ENCODE measurements around the gene PKD2.
A peak's percentile ranks its signal among the peaks of the same experiment; 100 is the strongest.

Gene PKD2

DNA sequence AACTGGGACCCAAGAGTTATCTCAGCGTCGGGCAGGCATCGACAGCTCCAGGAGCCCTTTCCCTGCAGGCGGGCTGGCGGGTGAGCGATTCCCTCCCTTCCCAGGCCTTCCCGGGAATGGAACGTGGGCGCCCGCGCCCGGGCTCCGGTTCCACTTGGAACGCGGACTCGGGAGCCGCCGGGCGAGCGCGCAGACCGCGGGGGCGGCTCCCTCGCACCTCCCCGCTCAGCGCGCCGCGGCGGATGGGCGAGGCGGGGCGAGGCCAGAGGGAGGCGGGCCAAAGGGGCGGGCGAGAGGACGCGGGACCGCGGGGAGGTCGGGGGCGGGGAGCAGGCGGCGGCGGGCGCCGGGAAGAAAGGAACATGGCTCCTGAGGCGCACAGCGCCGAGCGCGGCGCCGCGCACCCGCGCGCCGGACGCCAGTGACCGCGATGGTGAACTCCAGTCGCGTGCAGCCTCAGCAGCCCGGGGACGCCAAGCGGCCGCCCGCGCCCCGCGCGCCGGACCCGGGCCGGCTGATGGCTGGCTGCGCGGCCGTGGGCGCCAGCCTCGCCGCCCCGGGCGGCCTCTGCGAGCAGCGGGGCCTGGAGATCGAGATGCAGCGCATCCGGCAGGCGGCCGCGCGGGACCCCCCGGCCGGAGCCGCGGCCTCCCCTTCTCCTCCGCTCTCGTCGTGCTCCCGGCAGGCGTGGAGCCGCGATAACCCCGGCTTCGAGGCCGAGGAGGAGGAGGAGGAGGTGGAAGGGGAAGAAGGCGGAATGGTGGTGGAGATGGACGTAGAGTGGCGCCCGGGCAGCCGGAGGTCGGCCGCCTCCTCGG lies at the start of gene PKD2:
Gene PKD2 (plus strand): TSS at position 332 of the 818 bp plus-strand sequence. CDS start 99 bp downstream, at position 431.
- peak; percentile 75 to 78 for DNase-seq (ENCODE audit: low read depth in 2 of 2)

DNA sequence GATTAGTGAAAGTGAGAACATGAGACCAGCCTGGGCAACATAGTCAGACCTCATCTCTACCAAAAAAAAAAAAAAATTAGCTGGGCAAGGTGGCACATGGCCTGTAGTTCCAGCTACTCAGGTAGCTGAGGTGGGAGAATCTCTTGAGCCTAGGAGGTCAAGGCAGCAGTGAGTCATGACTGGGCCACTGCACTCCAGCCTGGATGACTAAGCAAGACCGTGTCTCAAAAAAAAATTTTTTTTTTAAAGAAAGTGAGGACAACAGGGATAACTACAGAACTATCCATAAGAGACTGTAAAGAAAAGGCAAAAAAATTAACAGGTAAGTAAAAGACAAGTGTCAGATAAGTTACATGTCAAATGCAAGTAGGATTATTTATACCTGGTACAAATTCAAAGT lies 45.4 kb upstream of the PKD2 start:
- no peak for DNase-seq (ENCODE audit: low read depth in 2 of 2)

DNA sequence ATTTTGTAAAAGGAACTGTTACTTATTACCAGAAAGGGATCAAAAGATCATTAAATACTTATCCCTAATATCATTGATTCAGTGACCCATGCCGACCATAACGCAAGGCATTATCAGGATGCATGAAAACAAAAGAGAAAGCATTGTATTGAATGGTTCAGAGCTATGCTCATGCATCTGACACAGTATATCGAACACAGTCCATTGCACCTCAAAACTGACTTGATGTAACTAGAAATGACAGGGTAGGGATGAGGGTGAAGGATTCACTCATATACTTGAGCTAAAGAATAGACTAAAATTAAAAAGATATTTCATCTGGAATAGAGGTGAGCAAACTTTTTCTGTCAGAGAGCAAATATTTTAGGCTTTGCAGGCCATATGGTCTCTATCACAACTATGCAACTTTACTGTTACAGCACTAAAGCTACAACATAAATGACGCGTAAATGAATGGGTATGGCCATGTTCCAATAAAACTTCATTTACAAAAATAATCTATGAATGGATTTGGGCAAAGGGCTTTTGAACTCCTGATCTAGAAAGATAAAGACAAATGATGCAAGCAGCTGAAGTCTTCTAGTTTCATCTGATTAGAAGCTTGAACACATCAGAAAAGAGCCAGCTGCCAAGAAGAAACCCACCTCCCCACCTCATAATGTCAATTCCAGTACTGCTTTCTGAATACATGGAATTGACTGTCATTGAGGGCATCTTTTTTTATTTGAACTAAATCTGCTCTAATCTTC lies 44.9 kb upstream of the PKD2 start:
- DNase-seq (ENCODE audit: low read depth in 2 of 2) = no peak

DNA sequence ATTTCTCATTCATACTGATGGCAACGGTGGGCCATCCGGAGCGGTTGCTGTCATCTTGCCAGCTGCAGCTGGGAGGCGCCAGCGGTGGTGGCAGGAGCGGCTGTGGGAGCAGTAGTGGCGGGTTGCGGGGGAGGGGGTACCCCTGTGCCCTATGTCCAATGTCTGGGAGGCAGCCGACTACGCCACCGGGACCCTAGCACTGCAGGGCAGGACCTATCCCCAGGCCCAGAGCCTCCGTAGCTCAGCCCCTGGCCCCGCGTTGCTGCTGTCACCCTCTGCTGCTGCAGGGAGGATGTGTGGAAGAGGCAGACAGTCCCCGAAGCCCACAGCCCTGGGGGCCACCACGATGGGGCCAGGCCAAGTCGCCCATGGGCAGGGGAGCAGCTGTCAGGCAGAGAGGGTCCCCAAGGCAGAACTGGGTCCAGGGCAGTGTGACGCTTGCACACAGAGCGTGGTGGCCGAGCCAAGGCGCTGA lies 41.9 kb upstream of the PKD2 start:
- DNase-seq (ENCODE audit: low read depth in 2 of 2) = no peak

DNA sequence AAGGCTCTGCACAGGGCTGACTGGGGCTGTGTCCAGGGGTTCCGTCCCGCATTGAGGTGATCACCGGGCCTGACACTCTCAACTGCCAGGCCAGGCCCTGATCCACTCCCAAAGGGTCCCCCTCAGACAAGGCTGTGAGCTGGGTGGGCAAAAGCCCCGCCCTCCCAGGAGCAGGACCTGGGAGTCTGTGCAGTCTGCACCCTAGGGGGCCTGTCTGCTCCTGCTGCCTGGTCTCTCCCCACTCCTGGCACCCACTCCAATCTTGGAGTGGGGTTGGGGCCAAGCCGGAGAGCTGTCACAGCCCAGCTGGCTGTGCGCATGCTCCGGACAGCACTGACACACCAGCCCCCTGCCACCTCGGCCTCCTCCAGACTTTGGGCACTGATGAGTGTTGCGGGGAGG lies 41.3 kb upstream of the PKD2 start:
- no peak for DNase-seq (ENCODE audit: low read depth in 2 of 2)

DNA sequence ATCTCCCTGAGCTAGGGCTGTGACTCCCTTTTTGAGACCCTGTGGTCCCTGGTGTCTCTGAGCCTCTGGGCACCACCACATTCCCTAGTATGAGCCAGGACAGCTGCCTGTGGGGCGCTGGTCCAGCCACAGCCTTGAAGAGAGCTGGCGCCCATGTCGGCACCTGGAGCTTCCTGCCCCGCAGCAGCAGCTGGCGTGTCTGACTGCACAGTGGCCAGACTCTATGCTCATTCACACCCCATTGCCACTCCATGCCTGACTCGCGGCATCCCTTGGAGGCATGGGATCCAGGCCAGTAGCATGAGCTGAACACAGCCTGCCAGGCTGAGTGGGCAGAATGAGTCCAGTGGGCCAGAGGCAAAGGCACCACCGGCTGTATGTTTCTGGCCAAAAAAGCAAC lies 40.2 kb upstream of the PKD2 start:
- DNase-seq (ENCODE audit: low read depth in 2 of 2) = no peak

- no peak for DNase-seq (ENCODE audit: low read depth in 2 of 2)
Observed at GRCh38 chr4:87970121-87970520, 37.3 kb upstream of the PKD2 start.

- no peak for DNase-seq (ENCODE audit: low read depth in 2 of 2)
Observed at GRCh38 chr4:87971866-87972265, 35.6 kb upstream of the PKD2 start.

- DNase-seq (ENCODE audit: low read depth in 2 of 2) = peak; percentile 20 to 21
Observed at GRCh38 chr4:87973283-87974169, 33.9 kb upstream of the PKD2 start.

DNA sequence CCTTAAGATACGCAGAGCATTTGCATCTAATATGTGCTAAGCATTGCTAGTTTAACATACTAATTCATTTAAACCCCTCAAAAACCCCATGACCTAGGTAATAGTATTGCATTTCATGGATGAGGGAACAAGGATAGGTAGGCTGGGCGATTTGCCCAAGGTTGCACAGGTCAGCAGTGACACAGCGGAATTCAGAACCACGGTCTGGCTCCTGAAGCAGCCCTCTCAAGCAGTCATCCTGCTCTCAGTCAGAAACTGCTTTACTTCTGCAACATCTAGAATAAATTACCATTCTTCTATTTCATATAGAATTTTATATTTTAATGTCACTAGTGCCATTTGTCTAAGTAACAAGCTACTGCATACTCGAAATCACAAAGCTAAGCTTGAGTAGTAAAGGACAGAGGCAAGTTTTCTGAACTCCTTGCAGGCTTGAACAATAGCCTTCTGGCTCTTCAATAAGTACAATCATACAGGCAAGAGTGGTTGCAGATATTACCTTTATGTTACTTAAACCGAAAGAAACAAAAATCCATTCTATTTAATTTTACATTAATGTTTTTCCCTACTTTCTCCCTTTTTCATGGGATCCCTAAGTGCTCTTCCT lies 32.5 kb upstream of the PKD2 start:
- DNase-seq (ENCODE audit: low read depth in 2 of 2) = no peak

DNA sequence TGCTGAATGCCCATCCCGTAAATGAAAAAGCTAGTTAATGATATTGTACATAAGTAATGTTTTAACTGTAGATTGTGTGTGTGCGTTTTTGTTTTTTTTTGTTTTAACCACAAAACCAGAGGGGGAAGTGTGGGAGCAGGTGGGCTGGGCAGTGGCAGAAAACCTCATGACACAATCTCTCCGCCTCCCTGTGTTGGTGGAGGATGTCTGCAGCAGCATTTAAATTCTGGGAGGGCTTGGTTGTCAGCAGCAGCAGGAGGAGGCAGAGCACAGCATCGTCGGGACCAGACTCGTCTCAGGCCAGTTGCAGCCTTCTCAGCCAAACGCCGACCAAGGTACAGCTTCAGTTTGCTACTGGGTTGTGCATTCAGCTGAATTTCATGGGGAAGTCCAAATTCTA lies 32.0 kb upstream of the PKD2 start, which contains the start of gene SPP1:
Gene SPP1 (plus strand): TSS at position 249 of the 400 bp plus-strand sequence. CDS start 1,182 bp downstream, outside the sequence.
- DNase-seq (ENCODE audit: low read depth in 2 of 2) = peak in 1 of 2 donors; percentile 12

DNA sequence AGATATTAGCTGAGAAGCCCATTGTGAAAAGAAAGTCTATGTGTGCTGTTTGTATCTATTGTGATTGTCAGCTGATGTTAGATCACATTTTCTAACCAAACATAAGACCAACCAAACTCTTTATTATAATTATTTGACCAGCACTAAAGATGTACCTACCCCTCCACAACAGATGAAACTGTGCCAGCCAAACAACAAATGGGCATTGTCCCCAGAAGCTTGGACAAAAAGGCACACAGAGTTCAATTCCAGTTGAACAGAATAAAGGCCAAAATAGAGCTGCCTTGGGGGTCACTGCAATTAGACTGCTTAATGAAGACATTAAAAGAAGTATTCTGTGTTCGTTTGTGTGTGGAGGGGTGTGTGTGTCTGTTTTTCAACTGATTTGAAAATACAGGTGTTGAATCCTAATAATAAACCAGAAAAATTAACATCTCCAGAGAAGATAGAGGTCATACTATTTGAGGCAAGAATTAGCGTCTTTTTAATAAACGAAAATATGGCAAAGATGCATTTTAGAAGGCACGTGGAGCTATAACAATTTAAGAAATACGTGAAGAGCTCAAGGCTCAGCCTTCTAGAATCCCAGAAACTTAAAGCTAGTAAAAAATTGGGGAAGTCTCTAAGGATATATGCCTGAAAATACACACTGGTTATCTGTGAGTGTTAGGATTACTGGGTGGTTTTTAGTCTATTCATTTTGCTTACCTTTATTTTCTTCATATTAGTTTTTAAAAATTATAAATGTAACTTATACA lies 29.7 kb upstream of the PKD2 start:
- DNase-seq (ENCODE audit: low read depth in 2 of 2) = no peak

DNA sequence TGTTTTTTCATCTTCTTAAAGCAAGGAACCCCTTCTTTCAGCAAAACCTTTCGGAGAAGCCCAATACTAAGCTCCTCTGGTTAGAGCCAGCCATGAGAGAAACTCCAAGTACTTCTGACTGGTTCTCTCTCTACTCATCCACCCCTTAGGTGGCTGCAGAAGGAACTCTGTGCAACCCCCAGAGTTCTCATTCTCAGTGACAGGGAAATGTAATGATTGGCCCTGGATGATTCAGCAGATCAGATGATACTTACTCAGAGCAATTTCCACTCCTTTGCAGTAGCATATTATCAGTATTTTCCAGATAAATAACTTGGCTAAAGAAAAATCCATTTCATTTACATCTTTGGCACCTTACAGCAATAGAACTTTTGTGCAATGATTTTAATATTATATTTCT lies 28.8 kb upstream of the PKD2 start:
- DNase-seq (ENCODE audit: low read depth in 2 of 2) = no peak

GRCh38 chr4:87979810-87980209 lies 27.6 kb upstream of the PKD2 start:
- no peak for DNase-seq (ENCODE audit: low read depth in 2 of 2)

- no peak for DNase-seq (ENCODE audit: low read depth in 2 of 2)
Observed at GRCh38 chr4:87981486-87981885, 25.9 kb upstream of the PKD2 start.

DNA sequence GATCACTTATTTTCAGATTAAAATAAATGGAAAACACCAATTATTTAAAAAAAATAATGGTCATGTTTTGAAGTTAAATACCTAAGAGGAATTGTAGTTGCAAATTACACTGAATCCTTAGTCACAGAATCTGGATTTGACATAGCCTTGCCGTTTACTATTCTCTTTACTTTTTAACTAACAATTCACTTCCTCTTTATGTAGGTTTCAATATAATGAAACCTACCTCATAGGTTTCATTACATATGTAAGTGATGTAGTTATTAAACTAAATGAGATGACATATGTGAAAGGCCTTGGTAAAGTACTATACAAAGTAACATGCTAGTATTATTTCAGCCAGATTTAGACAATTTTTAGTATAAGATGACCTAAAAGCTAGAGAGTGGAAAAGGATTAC lies 25.4 kb upstream of the PKD2 start:
- no peak for DNase-seq (ENCODE audit: low read depth in 2 of 2)

GRCh38 chr4:87982446-87983010 lies 24.9 kb upstream of the PKD2 start:
- no peak for DNase-seq (ENCODE audit: low read depth in 2 of 2)

DNA sequence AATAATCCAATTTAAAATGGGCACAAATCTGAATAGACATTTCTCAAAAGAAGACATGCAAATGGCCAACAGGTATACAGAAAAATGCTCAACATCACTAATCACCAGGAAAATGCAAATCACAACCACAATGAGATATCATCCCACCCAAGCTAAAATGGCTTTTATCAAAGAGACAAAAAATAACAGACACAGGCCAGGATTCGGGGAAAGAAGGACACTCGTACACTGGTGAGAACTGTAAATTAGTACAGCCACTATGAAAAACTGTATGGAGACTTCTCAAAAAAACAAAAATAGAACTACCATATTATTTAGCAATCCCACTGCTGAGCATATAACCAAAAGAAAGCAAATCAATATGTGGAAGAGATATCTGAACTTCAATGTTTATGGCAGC lies 23.4 kb upstream of the PKD2 start:
- DNase-seq (ENCODE audit: low read depth in 2 of 2) = no peak

- no peak for DNase-seq (ENCODE audit: low read depth in 2 of 2)
Observed at GRCh38 chr4:87985097-87985886, 22.1 kb upstream of the PKD2 start.

GRCh38 chr4:87985887-87986200 lies 21.6 kb upstream of the PKD2 start:
- DNase-seq (ENCODE audit: low read depth in 2 of 2) = no peak
